ENCODE measurements around the gene PPM1J.

- TF ChIP-seq CTCF (IDR thresholded peaks at IDR 0.05; ENCODE audit: low read depth, low read length), result no peak
- no peak for TF ChIP-seq EZH2phosphoT487 (IDR thresholded peaks at IDR 0.05; ENCODE audit: low read depth)
Measured at GRCh38 chr1:112731451-112731850, 16.3 kb upstream of the PPM1J start.
